ENCODE data around the gene EHHADH.

DNA sequence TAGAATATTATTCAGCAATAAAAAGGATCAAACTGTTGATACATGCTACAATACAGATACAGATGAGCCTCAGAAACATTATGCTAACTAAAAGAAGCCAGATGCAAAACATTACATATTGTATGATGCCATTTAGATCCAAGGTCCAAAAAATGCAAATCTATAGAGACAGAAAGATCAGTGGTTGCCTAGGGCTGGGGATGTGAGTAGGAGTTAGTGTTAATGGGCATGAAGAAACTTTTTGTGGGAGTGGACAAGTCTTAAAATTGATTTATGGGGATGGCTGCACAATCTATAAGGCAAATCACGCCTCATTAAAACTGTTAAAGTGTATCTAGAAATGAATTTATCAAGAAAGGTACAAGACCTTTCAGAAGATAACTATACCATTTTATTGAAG lies 45.0 kb downstream of the EHHADH start:
- TF ChIP-seq, protein P1, sequence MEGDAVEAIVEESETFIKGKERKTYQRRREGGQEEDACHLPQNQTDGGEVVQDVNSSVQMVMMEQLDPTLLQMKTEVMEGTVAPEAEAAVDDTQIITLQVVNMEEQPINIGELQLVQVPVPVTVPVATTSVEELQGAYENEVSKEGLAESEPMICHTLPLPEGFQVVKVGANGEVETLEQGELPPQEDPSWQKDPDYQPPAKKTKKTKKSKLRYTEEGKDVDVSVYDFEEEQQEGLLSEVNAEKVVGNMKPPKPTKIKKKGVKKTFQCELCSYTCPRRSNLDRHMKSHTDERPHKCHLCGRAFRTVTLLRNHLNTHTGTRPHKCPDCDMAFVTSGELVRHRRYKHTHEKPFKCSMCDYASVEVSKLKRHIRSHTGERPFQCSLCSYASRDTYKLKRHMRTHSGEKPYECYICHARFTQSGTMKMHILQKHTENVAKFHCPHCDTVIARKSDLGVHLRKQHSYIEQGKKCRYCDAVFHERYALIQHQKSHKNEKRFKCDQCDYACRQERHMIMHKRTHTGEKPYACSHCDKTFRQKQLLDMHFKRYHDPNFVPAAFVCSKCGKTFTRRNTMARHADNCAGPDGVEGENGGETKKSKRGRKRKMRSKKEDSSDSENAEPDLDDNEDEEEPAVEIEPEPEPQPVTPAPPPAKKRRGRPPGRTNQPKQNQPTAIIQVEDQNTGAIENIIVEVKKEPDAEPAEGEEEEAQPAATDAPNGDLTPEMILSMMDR (IDR thresholded peaks at IDR 0.05) = no peak
- no peak for TF ChIP-seq BHLHE40 (IDR thresholded peaks at IDR 0.05; ENCODE audit: low read depth, low read length)
- no peak for TF ChIP-seq ZFP36 (IDR thresholded peaks at IDR 0.05; ENCODE audit: borderline replicate concordance, partially characterized antibody)
- TF ChIP-seq SMC3 (IDR thresholded peaks at IDR 0.05) = no peak
- TF ChIP-seq POLR2A (IDR thresholded peaks at IDR 0.05; ENCODE audit: low read length) = no peak
- TF ChIP-seq TP53 (CRISPR knock-in tag; IDR thresholded peaks at IDR 0.05) = no peak
- TF ChIP-seq RCOR1 (IDR thresholded peaks at IDR 0.05; ENCODE audit: low read depth, low read length) = no peak
- TF ChIP-seq CHD2 (IDR thresholded peaks at IDR 0.05; ENCODE audit: low read length, partially characterized antibody) = no peak
- TF ChIP-seq PHF8 (IDR thresholded peaks at IDR 0.05; ENCODE audit: borderline replicate concordance, low read depth) = no peak
- TF ChIP-seq HOXA7 (CRISPR knock-in tag; IDR thresholded peaks at IDR 0.05) = no peak
- TF ChIP-seq ESRRA (IDR thresholded peaks at IDR 0.05; ENCODE audit: borderline replicate concordance, low read length) = no peak
- TF ChIP-seq, protein P2, sequence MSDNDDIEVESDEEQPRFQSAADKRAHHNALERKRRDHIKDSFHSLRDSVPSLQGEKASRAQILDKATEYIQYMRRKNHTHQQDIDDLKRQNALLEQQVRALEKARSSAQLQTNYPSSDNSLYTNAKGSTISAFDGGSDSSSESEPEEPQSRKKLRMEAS (IDR thresholded peaks at IDR 0.05) = no peak
- no peak for TF ChIP-seq MYC (IDR thresholded peaks at IDR 0.05; ENCODE audit: borderline replicate concordance, low read length)
- no peak for TF ChIP-seq POLR2AphosphoS2 (conservative IDR thresholded peaks at IDR 0.05; ENCODE audit: low read length)
